ENCODE measurements around the gene PGBD4.

PGBD4 gene

DNA sequence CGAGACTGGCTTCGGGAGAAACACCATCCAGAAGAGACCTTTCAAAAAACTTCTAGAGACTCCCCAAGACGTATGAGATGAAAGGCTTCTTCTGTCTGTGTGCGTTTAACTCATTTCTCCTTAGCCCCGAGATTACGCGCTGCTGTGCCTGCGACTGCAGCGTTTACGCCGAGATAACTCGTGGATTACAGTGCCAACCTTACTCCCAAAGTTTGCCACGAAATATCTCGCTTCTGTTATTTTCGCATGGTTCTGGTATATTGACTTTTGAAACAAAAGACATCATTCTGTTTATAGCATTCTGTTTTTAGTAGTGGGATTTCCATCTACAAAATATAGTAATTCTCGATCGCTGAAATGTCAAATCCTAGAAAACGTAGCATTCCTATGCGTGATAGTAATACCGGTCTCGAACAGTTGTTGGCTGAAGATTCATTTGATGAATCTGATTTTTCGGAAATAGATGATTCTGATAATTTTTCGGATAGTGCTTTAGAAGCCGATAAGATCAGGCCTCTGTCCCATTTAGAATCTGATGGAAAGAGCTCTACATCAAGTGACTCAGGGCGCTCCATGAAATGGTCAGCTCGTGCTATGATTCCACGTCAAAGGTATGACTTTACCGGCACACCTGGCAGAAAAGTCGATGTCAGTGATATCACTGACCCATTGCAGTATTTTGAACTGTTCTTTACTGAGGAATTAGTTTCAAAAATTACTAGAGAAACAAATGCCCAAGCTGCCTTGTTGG lies 467 bp downstream of the PGBD4 start:
- no peak for DNase-seq (ENCODE audit: extremely low read depth, insufficient read length)
- Histone ChIP-seq H3K27me3 (replicated peaks; ENCODE audit: control insufficient read depth, insufficient read depth, low read length) (no peaks in the 10 kb centered on the region), H3K4me3 (replicated peaks; ENCODE audit: low read depth, low read length) (peak overlapping the region; percentile 91), H3K36me3 (ENCODE audit: control insufficient read depth, insufficient read depth, low read length) (no peaks in the 10 kb centered on the region; the same call in 1 of the 2 replicates)
- TF ChIP-seq, protein P1, sequence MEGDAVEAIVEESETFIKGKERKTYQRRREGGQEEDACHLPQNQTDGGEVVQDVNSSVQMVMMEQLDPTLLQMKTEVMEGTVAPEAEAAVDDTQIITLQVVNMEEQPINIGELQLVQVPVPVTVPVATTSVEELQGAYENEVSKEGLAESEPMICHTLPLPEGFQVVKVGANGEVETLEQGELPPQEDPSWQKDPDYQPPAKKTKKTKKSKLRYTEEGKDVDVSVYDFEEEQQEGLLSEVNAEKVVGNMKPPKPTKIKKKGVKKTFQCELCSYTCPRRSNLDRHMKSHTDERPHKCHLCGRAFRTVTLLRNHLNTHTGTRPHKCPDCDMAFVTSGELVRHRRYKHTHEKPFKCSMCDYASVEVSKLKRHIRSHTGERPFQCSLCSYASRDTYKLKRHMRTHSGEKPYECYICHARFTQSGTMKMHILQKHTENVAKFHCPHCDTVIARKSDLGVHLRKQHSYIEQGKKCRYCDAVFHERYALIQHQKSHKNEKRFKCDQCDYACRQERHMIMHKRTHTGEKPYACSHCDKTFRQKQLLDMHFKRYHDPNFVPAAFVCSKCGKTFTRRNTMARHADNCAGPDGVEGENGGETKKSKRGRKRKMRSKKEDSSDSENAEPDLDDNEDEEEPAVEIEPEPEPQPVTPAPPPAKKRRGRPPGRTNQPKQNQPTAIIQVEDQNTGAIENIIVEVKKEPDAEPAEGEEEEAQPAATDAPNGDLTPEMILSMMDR (IDR thresholded peaks at IDR 0.05; ENCODE audit: insufficient read depth, low read length, poor library complexity, severe bottlenecking), result no peak

DNA sequence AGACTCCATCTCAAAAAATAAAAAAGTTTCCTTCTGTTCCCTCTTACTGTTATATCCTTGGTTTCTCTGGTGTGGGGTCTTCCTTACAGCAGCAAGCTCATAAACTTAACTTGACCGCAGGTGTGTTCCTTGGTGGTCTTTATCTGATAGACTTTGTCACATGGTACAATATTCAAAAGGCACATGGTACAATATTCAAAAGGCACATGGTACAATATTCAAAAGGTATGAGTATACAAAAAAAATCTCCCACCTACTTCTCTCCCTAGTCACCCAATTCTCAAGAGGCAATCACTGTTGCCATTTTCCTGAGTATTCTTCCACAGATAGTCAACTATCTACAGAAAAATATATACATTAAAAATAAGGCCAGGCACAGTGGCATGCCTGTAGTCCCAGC lies 4.5 kb downstream of the PGBD4 start:
- no peaks in the 10 kb centered on the region; the same call in 1 of the 2 replicates for H3K36me3 ChIP-seq (ENCODE audit: control insufficient read depth, insufficient read depth, low read length)
- no peak for DNase-seq (ENCODE audit: extremely low read depth, insufficient read length)
- TF ChIP-seq, protein P1 (IDR thresholded peaks at IDR 0.05; ENCODE audit: insufficient read depth, low read length, poor library complexity, severe bottlenecking), result no peak
- H3K4me3 ChIP-seq (replicated peaks; ENCODE audit: low read depth, low read length), result no peak overlapping the region
- no peaks in the 10 kb centered on the region for H3K27me3 ChIP-seq (replicated peaks; ENCODE audit: control insufficient read depth, insufficient read depth, low read length)

DNA sequence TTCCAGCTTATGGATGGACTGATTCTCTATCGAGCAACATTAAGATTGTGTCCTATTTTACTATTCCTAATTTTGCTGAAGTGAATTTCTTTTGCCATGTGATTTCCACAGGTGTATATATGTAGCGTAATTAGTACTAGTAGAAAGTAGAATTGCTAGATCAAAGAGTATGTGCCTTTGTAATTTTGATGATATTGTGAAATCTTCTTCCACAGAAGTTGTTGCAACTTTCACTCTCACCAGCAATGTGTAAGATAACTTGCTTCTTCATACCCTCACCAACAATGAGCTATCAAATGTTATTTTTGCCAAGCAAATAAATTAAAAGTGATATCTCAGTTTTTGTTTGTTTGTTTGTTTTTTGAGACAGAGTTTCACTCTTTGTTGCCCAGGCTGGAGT lies 5.4 kb downstream of the PGBD4 start:
- H3K4me3 ChIP-seq (replicated peaks; ENCODE audit: low read depth, low read length), result no peak overlapping the region
- no peak for DNase-seq (ENCODE audit: extremely low read depth, insufficient read length)
- TF ChIP-seq, protein P1 (IDR thresholded peaks at IDR 0.05; ENCODE audit: insufficient read depth, low read length, poor library complexity, severe bottlenecking), result no peak
- H3K27me3 ChIP-seq (replicated peaks; ENCODE audit: control insufficient read depth, insufficient read depth, low read length), result no peaks in the 10 kb centered on the region
- no peaks in the 10 kb centered on the region; the same call in 1 of the 2 replicates for H3K36me3 ChIP-seq (ENCODE audit: control insufficient read depth, insufficient read depth, low read length)

DNA sequence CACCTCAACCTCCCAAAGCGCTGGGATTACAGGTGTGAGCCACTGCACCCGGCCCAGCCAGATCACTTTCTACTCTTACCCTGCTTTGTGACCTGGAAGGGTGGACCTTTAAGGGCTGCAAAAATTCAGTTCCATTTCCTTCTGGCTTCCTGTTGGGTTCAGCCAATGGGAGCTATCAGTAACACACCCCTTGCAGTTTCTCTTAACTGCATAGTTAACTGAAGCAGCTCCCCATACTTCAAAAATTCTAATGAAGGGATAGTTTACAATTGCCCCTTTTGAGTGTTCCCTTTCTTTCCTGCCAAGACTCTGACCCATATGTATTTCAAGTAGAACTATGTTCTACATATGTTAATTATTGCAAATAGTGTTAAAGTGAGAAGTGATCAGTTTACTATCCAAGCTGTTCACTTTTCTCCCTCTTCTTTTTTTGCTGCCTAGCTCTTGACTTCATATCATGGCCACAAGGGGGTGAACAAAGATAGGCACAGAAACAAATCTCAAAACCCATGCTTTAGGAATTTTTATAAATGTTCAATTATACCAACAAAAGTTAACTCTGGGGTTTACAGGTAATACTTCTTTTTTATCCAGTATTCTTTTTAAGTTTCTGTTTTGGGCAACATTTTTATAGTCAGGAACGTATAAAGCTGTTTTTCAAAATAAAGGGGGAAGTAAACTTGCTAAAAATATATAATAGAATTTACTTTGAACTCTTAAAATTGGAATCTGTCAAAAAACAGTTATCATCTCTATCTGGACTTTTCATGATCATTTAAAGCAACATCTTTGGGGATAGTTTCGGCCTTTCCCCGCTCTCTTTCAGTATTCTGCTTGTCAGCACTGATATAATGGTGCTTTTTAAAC lies 8.1 kb downstream of the PGBD4 start:
- TF ChIP-seq, protein P1 (IDR thresholded peaks at IDR 0.05; ENCODE audit: insufficient read depth, low read length, poor library complexity, severe bottlenecking), result peak; percentile 67
- peak; percentile 4 for DNase-seq (ENCODE audit: extremely low read depth, insufficient read length)
- H3K36me3 ChIP-seq (ENCODE audit: control insufficient read depth, insufficient read depth, low read length), result no peaks in the 10 kb centered on the region
- H3K27me3 ChIP-seq (replicated peaks; ENCODE audit: control insufficient read depth, insufficient read depth, low read length), result no peaks in the 10 kb centered on the region
- no peak overlapping the region for H3K4me3 ChIP-seq (replicated peaks; ENCODE audit: low read depth, low read length)

DNA sequence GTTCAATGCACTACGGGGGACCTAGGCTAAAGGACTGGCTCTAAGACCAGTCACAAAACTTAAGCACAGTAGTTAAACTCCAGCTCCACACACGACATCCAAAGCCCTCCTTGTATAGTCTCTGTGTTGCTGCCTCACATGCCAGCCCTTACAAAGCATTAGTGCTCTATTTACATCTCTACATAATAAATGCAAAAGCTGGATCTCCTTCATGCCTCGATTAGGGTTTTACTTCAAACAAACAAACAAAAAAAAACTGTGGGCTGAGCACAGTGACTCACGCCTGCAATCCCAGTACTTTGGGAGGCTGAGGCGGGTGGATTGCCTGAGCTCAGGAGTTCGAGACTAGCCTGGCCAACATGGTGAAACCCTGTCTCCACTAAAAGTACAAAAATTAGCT lies 9.6 kb downstream of the PGBD4 start:
- Histone ChIP-seq H3K36me3 (ENCODE audit: control insufficient read depth, insufficient read depth, low read length) (no peaks in the 10 kb centered on the region), H3K4me3 (replicated peaks; ENCODE audit: low read depth, low read length) (no peak overlapping the region)
- TF ChIP-seq, protein P1 (IDR thresholded peaks at IDR 0.05; ENCODE audit: insufficient read depth, low read length, poor library complexity, severe bottlenecking), result no peak

More for the DNA sequence above, 9.6 kb downstream of the PGBD4 start:
- H3K27me3 ChIP-seq (replicated peaks; ENCODE audit: control insufficient read depth, insufficient read depth, low read length), result no peaks in the 10 kb centered on the region
- no peak for DNase-seq (ENCODE audit: extremely low read depth, insufficient read length)
